Measurements from ENCODE around the gene OXSM.

Gene OXSM

GRCh38 chr3:25804676-25805075 is 14.8 kb downstream of the OXSM start:
- no peak for TF ChIP-seq CTCF (conservative IDR thresholded peaks at IDR 0.05)
- no peak for TF ChIP-seq ZFX (IDR thresholded peaks at IDR 0.05)
- no peak overlapping the region for H3K27ac ChIP-seq

- TF ChIP-seq CTCF (conservative IDR thresholded peaks at IDR 0.05) (no peak), ZFX (IDR thresholded peaks at IDR 0.05) (no peak)
- no peak overlapping the region for H3K27ac ChIP-seq
These were observed 22.8 kb downstream of the OXSM start for GRCh38 chr3:25812644-25813043.

GRCh38 chr3:25817107-25817506 is 27.2 kb downstream of the OXSM start:
- TF ChIP-seq CTCF (conservative IDR thresholded peaks at IDR 0.05) = no peak
- TF ChIP-seq ZFX (IDR thresholded peaks at IDR 0.05) = no peak
- no peak overlapping the region for H3K27ac ChIP-seq

- H3K27ac ChIP-seq = no peak overlapping the region
- TF ChIP-seq ZFX (IDR thresholded peaks at IDR 0.05) (no peak), CTCF (conservative IDR thresholded peaks at IDR 0.05) (no peak)
These were observed 27.7 kb downstream of the OXSM start for GRCh38 chr3:25817638-25818037.

- H3K27ac ChIP-seq = no peak overlapping the region
- TF ChIP-seq CTCF (conservative IDR thresholded peaks at IDR 0.05) = no peak
- no peak for TF ChIP-seq ZFX (IDR thresholded peaks at IDR 0.05)
These were observed 28.4 kb downstream of the OXSM start for GRCh38 chr3:25818335-25818734.

- no peak overlapping the region for H3K27ac ChIP-seq
These were observed 30.5 kb downstream of the OXSM start for GRCh38 chr3:25820366-25820765.

GRCh38 chr3:25820816-25821486 is 31.1 kb downstream of the OXSM start:
- no peak for TF ChIP-seq ZFX (IDR thresholded peaks at IDR 0.05)
- TF ChIP-seq CTCF (conservative IDR thresholded peaks at IDR 0.05) = no peak
- no peak overlapping the region for H3K27ac ChIP-seq

More at GRCh38 chr3:25820366-25820765, 30.5 kb downstream of the OXSM start:
- TF ChIP-seq CTCF (conservative IDR thresholded peaks at IDR 0.05) = no peak
